ENCODE data around the gene SYNM. TPM values are rescaled to one million over a fixed set of nuclear protein-coding genes. Genes with fewer than 3 reads are reported as not detected.

Gene SYNM
- total RNA-seq, 4 donors from 2014 or later, result 4.7 to 32.8 (median 10.7) TPM

DNA sequence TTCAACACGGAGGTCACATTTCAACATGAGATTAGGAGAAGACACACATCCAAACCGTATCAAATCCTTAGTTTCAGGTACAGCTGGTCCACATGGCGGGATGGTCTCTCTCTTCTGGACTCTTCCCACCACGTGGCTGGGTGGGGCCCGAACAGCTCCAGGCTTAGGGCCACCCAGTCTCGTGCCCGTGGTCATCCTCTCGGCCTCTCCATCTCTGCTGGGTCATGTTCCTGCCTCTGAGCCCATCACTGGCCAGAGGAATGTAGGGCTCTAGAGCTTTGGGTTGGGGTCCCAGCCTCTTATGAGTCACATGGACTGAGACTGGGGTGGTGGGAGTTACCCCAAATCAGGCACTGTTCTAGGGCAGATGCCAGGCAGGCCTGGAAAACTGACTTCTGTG is 12.2 kb downstream of the SYNM start:
- 87 to 93% methylated on average over 8 of the region's 8 CpGs for WGBS, 2 donors
- TF ChIP-seq, protein P1, sequence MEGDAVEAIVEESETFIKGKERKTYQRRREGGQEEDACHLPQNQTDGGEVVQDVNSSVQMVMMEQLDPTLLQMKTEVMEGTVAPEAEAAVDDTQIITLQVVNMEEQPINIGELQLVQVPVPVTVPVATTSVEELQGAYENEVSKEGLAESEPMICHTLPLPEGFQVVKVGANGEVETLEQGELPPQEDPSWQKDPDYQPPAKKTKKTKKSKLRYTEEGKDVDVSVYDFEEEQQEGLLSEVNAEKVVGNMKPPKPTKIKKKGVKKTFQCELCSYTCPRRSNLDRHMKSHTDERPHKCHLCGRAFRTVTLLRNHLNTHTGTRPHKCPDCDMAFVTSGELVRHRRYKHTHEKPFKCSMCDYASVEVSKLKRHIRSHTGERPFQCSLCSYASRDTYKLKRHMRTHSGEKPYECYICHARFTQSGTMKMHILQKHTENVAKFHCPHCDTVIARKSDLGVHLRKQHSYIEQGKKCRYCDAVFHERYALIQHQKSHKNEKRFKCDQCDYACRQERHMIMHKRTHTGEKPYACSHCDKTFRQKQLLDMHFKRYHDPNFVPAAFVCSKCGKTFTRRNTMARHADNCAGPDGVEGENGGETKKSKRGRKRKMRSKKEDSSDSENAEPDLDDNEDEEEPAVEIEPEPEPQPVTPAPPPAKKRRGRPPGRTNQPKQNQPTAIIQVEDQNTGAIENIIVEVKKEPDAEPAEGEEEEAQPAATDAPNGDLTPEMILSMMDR (IDR thresholded peaks at IDR 0.05), result no peak
- no peak for TF ChIP-seq POLR2A (IDR thresholded peaks at IDR 0.05)
- no peak overlapping the region for H3K4me3 ChIP-seq (ENCODE audit: low read depth, poor library complexity, severe bottlenecking)
- DNase-seq (ENCODE audit: low spot score in 2 of 2), result no peak
- intact Hi-C loops (cut with DNase I; ENCODE audit: low total_unique reads), result no loop called here

DNA sequence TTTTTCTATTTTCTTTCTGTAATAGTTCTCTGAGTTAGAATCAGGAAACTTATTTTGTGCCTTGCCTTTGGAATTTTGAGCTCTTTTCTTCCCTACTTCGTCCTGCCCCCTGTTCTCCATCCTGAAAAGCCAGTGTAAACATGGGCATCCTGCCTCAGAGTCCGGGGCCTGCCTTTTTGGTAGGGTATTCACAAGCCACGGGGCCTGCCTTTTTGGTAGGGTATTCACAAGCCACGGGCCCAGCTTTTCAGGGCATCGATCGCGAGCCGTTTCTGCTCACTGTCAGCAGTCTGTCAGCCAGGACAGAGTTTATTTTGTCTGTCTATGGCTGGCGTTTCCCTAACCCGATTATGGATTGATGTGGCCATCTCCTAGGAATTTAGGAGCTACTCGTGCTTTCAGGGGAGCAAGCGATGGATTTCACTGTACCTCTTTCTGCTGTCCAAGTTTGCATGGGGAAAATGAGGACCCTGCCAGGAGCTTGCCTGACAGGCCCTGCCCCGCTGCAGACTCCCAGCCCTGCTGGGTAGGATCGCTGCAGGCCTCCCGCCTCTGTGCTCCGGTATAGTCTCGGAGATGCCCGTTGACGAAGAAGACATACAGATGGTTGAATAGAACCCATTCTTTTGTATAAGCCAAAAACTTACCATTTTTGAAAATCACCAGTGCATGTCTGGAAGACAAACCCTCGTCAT is 12.8 kb downstream of the SYNM start:
- 90 to 94% methylated on average over 20 of the region's 20 CpGs for WGBS, 2 donors
- intact Hi-C loops (cut with DNase I; ENCODE audit: low total_unique reads), result no loop called here
- no peak for DNase-seq (ENCODE audit: low spot score in 2 of 2)
- TF ChIP-seq POLR2A (IDR thresholded peaks at IDR 0.05), result no peak
- TF ChIP-seq, protein P1 (IDR thresholded peaks at IDR 0.05), result no peak
- no peak overlapping the region for H3K4me3 ChIP-seq (ENCODE audit: low read depth, poor library complexity, severe bottlenecking)

DNA sequence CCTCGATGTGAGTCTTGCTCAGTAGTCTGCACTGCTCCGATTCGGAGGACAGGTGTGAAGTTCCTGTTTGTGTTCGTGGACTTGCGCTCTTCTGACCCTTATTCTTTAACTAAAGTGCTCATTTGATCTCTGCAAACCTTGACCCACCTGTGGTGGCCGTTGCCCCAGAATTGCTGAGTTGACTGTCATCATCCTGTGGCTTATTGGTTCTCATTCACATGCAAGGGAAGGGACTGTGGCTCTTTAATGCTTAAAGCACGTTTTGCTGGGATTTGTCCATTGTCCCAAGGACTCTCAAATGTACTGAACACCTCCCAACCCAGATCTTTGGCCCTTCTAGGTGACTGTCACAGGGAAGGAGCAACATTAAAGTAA is 13.4 kb downstream of the SYNM start:
- intact Hi-C loops (cut with DNase I; ENCODE audit: low total_unique reads), result no loop called here
- TF ChIP-seq, protein P1 (IDR thresholded peaks at IDR 0.05), result no peak
- no peak for TF ChIP-seq POLR2A (IDR thresholded peaks at IDR 0.05)
- no peak overlapping the region for H3K4me3 ChIP-seq (ENCODE audit: low read depth, poor library complexity, severe bottlenecking)
- DNase-seq (ENCODE audit: low spot score in 2 of 2), result no peak
- 85 to 90% methylated on average over 7 of the region's 7 CpGs for WGBS, 2 donors

DNA sequence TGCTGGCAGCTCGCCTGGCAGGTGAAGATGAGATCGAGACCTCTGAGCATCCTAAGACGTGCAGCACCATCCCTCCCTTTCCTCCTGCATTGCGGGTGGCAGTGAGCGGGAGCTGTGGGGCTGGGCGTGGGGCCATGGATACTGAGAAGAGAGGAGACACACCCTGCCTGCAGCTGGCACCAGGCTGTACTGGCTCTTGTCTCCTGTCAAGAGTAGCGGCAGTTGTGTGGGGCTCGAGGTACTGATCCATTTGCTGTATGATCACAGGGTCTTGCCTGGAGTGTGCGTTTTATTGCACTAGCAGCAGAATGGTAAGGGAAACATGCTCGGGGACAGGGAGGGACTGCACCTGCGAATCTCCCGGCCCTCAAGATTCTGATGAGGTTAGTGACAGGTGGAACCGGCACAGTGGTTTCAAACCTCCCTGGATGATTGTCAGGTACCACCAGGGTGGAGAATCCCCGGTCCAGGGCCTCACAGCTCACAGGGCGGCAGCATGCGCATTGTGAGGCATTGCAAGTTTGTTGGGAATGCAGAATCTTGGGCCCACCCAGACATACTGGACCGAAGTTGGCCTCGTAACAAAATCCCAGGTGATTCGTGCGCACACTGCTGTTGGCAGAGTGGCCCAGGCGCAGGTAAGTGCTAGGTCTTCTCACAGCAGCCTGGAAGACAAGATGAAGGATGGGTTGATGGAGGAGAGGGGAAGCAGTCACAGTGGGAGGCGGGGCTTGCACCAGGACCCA is 14.1 kb downstream of the SYNM start:
- 59 to 62% methylated on average over 22 of the region's 22 CpGs for WGBS, 2 donors
- no peak overlapping the region for H3K4me3 ChIP-seq (ENCODE audit: low read depth, poor library complexity, severe bottlenecking)
- TF ChIP-seq, protein P1 (IDR thresholded peaks at IDR 0.05), result no peak
- TF ChIP-seq POLR2A (IDR thresholded peaks at IDR 0.05), result no peak
- intact Hi-C loops (cut with DNase I; ENCODE audit: low total_unique reads), result no loop called here
- DNase-seq (ENCODE audit: low spot score in 2 of 2), result no peak

DNA sequence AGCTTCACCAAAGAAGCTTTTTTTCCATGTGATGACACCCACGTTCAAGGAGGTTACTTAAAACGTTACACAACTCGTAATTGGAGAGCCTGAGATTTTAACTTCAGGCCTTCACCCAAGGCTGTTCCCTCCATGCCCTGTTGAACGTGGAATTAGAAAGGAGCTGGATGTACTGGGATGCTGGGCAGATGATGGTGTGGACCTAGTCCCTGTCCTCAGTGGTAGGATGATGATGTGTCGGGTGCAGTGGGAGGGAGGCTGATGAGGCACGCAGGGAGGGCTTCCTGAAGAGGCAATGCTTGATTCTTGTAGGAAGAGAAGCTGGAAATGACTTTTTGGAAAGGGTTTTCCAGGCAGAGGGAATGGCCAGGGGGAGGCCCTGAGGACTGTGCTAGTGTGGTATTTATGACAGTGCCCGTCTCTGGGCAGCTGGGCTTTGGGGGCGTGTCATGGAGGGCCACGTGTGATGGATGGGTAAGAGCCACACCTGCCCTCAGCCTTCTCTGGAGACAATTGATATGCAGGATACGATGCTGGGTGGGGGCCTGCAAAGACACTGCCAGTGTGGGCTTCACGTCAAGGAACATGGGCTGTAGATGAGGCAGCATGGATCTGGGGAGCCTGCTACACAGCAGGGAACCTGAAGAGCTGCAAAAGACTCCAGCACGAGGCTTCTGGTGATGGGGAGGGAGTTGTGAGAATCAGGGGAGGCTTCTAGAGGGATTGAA is 15.3 kb downstream of the SYNM start:
- no peak for DNase-seq (ENCODE audit: low spot score in 2 of 2)
- no peak for TF ChIP-seq POLR2A (IDR thresholded peaks at IDR 0.05)
- TF ChIP-seq, protein P1 (IDR thresholded peaks at IDR 0.05), result no peak
- 83 to 92% methylated on average over 12 of the region's 12 CpGs for WGBS, 2 donors
- no peak overlapping the region for H3K4me3 ChIP-seq (ENCODE audit: low read depth, poor library complexity, severe bottlenecking)
- intact Hi-C loops (cut with DNase I; ENCODE audit: low total_unique reads), result no loop called here
